Panc1 (cell line): Measurements from ENCODE around the gene MAPKAP1. TPM values are rescaled to one million over a fixed set of nuclear protein-coding genes. Genes with fewer than 3 reads are reported as not detected.

Source experiments
- ATAC-seq: fragments of 200-7000 bp; cut with Tn5 transposase; 2 replicates; pipeline ENCODE4 v1.9.1; 2020; ENCODE audit warnings: mild to moderate bottlenecking, moderate library complexity
- BruUV-seq: library from RNA; stranded (reverse); fragments of 400-500 nt; replicated peaks from 2 replicates; lab custom pipeline; 2021; lab: Mats Ljungman, UMichigan
- CTCF ChIA-PET: fragments of 300-600 bp; sonication (Branson Sonifier 250); formaldehyde crosslinking; loops from one replicate; lab custom pipeline; 2022; ENCODE audit warnings: antibody characterized with exemption; lab: Charles Lee
- POLR2A ChIA-PET: fragments of 300-600 bp; sonication (Branson Sonifier 250); formaldehyde crosslinking; loops from one replicate; lab custom pipeline; 2022; ENCODE audit warnings: antibody characterized with exemption; lab: Charles Lee
- DNase-seq: peaks from one replicate; pipeline ENCODE4 v3.0.0-alpha.2; 2010; ENCODE audit warnings: low read depth, low spot score
- H3K27ac ChIP-seq: 2 replicates; pipeline ENCODE4 v1.5.1; 2011; ENCODE audit warnings: mild to moderate bottlenecking, low read length, inconsistent platforms
- H3K27me3 ChIP-seq: fragments of 200-500 bp; sonication (Bioruptor generic); 2 replicates; pipeline ENCODE4 v1.6.0; 2014; ENCODE audit warnings: low read length, inconsistent platforms; ENCODE audit not compliant: control insufficient read depth, insufficient read depth
- H3K36me3 ChIP-seq: fragments of 200-500 bp; sonication (Bioruptor generic); 2 replicates; pipeline ENCODE4 v1.5.1; 2014; ENCODE audit warnings: inconsistent platforms, mild to moderate bottlenecking, low read length, moderate library complexity; ENCODE audit not compliant: control insufficient read depth, insufficient read depth
- H3K4me1 ChIP-seq: 2 replicates; pipeline ENCODE4 v1.5.1; 2011; ENCODE audit warnings: inconsistent platforms, mild to moderate bottlenecking, low read length, moderate library complexity; ENCODE audit not compliant: control insufficient read depth, insufficient read depth
- H3K4me3 ChIP-seq, 2 experiments: 2 replicates each; pipeline ENCODE4 v1.5.1; 2011 to 2012; ENCODE audit warnings: low read depth in 2 of 2, low read length in 2 of 2, mild to moderate bottlenecking in 2 of 2, inconsistent platforms in 1 of 2, moderate library complexity in 1 of 2
- H3K9me3 ChIP-seq: fragments of 200-500 bp; sonication (Bioruptor generic); 2 replicates; pipeline ENCODE4 v1.5.1; 2014; ENCODE audit warnings: low read depth, mild to moderate bottlenecking, inconsistent platforms, low read length, moderate library complexity; ENCODE audit not compliant: control insufficient read depth, insufficient read depth
- POLR2AphosphoS5 ChIP-seq: IDR thresholded peaks from 2 replicates; pipeline ENCODE4 v1.6.1; 2012; ENCODE audit warnings: mild to moderate bottlenecking, low read depth, low read length, moderate library complexity
- SIN3A ChIP-seq: IDR thresholded peaks from 2 replicates; pipeline ENCODE4 v1.6.1; 2012; ENCODE audit warnings: low read depth, mild to moderate bottlenecking, low read length, moderate library complexity, borderline replicate concordance; ENCODE audit not compliant: insufficient read depth
- TCF7L2 ChIP-seq: IDR thresholded peaks from 2 replicates; pipeline ENCODE4 v1.6.1; 2011; ENCODE audit warnings: mild to moderate bottlenecking, low read depth, low read length, inconsistent platforms
- in situ Hi-C: cut with HindIII; loops from 2 replicates; pipeline ENCODE4 v1.10.0; 2016; ENCODE audit warnings: low sequenced_read_pairs, low pct_unique_long_range_greater_than_20kb
- intact Hi-C: fragments of 100-400 bp; cut with micrococcal nuclease; formaldehyde crosslinking; loops from one replicate; pipeline ENCODE4 v1.10.0; 2022; ENCODE audit not compliant: unreplicated experiment
- total RNA-seq: library from RNA; stranded (reverse); gene quantifications from one replicate; pipeline ENCODE4 v1.2.1, GENCODE V29; 2021; ENCODE audit not compliant: unreplicated experiment
- TF ChIP-seq, protein P1 (sequence below): fragments of 450-650 bp; IDR thresholded peaks from 2 replicates; pipeline ENCODE4 v1.5.1; 2017; ENCODE audit warnings: mild to moderate bottlenecking
- TF ChIP-seq, protein P2 (sequence below), 2 experiments: IDR thresholded peaks; 2 replicates each; pipeline ENCODE4 v1.6.1; 2011 to 2012; ENCODE audit warnings: low read depth in 2 of 2, control low read depth in 1 of 2, low read length in 1 of 2, mild to moderate bottlenecking in 1 of 2, moderate library complexity in 1 of 2; ENCODE audit not compliant: insufficient read depth in 1 of 2

MAPKAP1 gene
- total RNA-seq, 1 experiment from 2014 or later, result 72.7 TPM

DNA sequence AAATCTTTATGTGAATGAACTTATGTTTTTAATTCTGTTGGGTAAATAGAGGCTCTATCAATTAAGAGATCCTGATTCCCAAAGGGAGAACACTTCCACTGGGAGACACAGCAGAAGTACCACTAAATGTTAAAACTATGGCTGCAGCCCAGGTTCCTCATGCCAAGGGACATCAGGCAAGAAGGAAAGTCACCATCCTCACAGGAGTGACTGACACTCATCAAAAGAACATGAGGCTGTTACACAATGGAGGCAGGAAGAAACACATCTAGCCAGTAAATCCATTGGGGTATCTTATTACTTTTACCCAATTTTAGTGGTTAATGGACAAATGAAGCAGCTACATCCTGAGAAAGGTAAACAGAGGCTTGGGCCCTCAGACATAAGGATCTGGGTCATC, 94.4 kb downstream of the MAPKAP1 start:
- intact Hi-C loops, result no loop called here

DNA sequence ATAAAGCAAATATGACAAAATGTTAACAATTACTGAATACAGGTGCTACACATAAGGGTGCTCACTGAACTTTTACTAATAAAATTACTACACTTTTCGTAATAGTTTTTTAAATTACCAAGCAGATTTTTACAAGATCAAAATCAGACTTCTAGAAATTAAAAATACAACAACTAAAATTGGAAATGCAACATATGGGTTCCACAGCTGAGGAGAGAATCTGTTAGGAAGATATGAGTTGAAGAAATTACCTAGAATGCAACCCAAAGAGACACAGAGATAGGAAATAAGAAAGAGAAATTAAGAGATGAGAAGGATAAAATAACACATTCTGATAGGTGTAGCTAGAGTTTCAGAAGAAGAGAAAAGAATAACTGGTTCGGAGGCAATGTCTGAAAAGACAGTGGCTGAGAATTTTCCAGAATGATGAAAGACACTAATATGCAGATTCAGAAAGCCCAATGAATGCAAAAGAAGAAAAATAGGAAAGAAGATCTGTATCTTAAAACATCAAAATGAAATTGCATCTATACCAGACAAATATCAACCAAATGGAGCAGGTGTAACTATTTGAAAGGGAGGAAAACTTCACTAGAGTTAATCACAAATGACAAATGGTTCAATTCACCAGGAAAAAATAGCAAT, 95.8 kb downstream of the MAPKAP1 start:
- Histone ChIP-seq H3K27ac (no peak overlapping the region), H3K4me3 (no peak overlapping the region), H3K9me3 (no peaks in the 10 kb centered on the region), H3K27me3 (no peaks in the 10 kb centered on the region), H3K4me1 (no peaks in the 10 kb centered on the region), H3K36me3 (no peaks in the 10 kb centered on the region)
- no peak for DNase-seq
- no peak for ATAC-seq
- intact Hi-C loops, result no loop called here
- POLR2A ChIA-PET, result no interaction called here
- no TSS peak for BruUV-seq
- CTCF ChIA-PET, result no interaction called here
- TF ChIP-seq, protein P1, sequence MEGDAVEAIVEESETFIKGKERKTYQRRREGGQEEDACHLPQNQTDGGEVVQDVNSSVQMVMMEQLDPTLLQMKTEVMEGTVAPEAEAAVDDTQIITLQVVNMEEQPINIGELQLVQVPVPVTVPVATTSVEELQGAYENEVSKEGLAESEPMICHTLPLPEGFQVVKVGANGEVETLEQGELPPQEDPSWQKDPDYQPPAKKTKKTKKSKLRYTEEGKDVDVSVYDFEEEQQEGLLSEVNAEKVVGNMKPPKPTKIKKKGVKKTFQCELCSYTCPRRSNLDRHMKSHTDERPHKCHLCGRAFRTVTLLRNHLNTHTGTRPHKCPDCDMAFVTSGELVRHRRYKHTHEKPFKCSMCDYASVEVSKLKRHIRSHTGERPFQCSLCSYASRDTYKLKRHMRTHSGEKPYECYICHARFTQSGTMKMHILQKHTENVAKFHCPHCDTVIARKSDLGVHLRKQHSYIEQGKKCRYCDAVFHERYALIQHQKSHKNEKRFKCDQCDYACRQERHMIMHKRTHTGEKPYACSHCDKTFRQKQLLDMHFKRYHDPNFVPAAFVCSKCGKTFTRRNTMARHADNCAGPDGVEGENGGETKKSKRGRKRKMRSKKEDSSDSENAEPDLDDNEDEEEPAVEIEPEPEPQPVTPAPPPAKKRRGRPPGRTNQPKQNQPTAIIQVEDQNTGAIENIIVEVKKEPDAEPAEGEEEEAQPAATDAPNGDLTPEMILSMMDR, result no peak
- TF ChIP-seq, protein P2, sequence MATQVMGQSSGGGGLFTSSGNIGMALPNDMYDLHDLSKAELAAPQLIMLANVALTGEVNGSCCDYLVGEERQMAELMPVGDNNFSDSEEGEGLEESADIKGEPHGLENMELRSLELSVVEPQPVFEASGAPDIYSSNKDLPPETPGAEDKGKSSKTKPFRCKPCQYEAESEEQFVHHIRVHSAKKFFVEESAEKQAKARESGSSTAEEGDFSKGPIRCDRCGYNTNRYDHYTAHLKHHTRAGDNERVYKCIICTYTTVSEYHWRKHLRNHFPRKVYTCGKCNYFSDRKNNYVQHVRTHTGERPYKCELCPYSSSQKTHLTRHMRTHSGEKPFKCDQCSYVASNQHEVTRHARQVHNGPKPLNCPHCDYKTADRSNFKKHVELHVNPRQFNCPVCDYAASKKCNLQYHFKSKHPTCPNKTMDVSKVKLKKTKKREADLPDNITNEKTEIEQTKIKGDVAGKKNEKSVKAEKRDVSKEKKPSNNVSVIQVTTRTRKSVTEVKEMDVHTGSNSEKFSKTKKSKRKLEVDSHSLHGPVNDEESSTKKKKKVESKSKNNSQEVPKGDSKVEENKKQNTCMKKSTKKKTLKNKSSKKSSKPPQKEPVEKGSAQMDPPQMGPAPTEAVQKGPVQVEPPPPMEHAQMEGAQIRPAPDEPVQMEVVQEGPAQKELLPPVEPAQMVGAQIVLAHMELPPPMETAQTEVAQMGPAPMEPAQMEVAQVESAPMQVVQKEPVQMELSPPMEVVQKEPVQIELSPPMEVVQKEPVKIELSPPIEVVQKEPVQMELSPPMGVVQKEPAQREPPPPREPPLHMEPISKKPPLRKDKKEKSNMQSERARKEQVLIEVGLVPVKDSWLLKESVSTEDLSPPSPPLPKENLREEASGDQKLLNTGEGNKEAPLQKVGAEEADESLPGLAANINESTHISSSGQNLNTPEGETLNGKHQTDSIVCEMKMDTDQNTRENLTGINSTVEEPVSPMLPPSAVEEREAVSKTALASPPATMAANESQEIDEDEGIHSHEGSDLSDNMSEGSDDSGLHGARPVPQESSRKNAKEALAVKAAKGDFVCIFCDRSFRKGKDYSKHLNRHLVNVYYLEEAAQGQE (IDR thresholded peaks at IDR 0.05; ENCODE audit: insufficient read depth in 1 of 2, low read depth in 2 of 2, low read length in 1 of 2), result no peak
- no peak for TF ChIP-seq SIN3A
- no peak for TF ChIP-seq POLR2AphosphoS5
- TF ChIP-seq TCF7L2, result no peak
- in situ Hi-C loops, result no loop called here

More for the DNA sequence above, 94.4 kb downstream of the MAPKAP1 start:
- CTCF ChIA-PET, result no interaction called here
- Histone ChIP-seq H3K4me1 (no peaks in the 10 kb centered on the region), H3K36me3 (no peaks in the 10 kb centered on the region), H3K4me3 (no peak overlapping the region), H3K27me3 (no peaks in the 10 kb centered on the region), H3K9me3 (no peaks in the 10 kb centered on the region), H3K27ac (no peak overlapping the region)
- TF ChIP-seq POLR2AphosphoS5 (no peak), SIN3A (no peak), TCF7L2 (no peak)
- TF ChIP-seq, protein P1, result no peak
- TF ChIP-seq, protein P2 (IDR thresholded peaks at IDR 0.05; ENCODE audit: insufficient read depth in 1 of 2, low read depth in 2 of 2, low read length in 1 of 2), result no peak
- DNase-seq (no peak), ATAC-seq (no peak)
- in situ Hi-C loops, result no loop called here
- POLR2A ChIA-PET, result no interaction called here
- BruUV-seq, result no TSS peak
